ENCODE data around the gene CLDN15.

- no peak for TF ChIP-seq CTCF (IDR thresholded peaks at IDR 0.05)
- TF ChIP-seq POLR2A (IDR thresholded peaks at IDR 0.05), result peak; percentile 7 to 59
These were observed 902 bp upstream of the CLDN15 start for GRCh38 chr7:101238226-101239182.

Data from Peyer's patch (tissue), 4 donors.